Progenitor cell of endocrine pancreas (in vitro differentiated cells): ENCODE results near the gene FGD4. TPM values are rescaled to one million over a fixed set of nuclear protein-coding genes. Genes with fewer than 3 reads are reported as not detected.
A peak's percentile ranks its signal among the peaks of the same experiment; 100 is the strongest.

Source experiments
- DNase-seq: peaks from one replicate; pipeline ENCODE4 v3.0.0; 2021; ENCODE audit warnings: low spot score; ENCODE audit not compliant: unreplicated experiment
- H3K27ac Mint-ChIP-seq: 2 replicates; pipeline ENCODE4 v1.8.0; 2021; ENCODE audit warnings: mild to moderate bottlenecking, moderate library complexity, mixed read lengths
- H3K27me3 Mint-ChIP-seq: 2 replicates; pipeline ENCODE4 v1.8.0; 2021; ENCODE audit warnings: mixed read lengths
- H3K36me3 Mint-ChIP-seq: 2 replicates; pipeline ENCODE4 v1.8.0; 2022; ENCODE audit warnings: mixed read lengths; ENCODE audit not compliant: insufficient read depth
- H3K4me1 Mint-ChIP-seq: 2 replicates; pipeline ENCODE4 v1.8.0; 2021; ENCODE audit warnings: low read depth, mixed read lengths
- H3K4me3 Mint-ChIP-seq: 2 replicates; pipeline ENCODE4 v1.8.0; 2021; ENCODE audit warnings: low read depth, mild to moderate bottlenecking, moderate library complexity, mixed read lengths
- H3K9me3 Mint-ChIP-seq: 2 replicates; pipeline ENCODE4 v1.8.0; 2021; ENCODE audit warnings: low read depth, mixed read lengths
- total RNA-seq: library from RNA; stranded (reverse); gene quantifications from 2 replicates; pipeline ENCODE4 v1.2.1, GENCODE V29; 2021
- TF ChIP-seq, protein P1 (sequence below): fragments of 200-600 bp; sonication (generic); IDR thresholded peaks from one replicate; pipeline ENCODE4 v1.5.0; 2021; ENCODE audit warnings: antibody characterized with exemption, mild to moderate bottlenecking; ENCODE audit not compliant: unreplicated experiment

Gene FGD4
- total RNA-seq, 1 donor from 2014 or later, result 83.8 TPM

DNA sequence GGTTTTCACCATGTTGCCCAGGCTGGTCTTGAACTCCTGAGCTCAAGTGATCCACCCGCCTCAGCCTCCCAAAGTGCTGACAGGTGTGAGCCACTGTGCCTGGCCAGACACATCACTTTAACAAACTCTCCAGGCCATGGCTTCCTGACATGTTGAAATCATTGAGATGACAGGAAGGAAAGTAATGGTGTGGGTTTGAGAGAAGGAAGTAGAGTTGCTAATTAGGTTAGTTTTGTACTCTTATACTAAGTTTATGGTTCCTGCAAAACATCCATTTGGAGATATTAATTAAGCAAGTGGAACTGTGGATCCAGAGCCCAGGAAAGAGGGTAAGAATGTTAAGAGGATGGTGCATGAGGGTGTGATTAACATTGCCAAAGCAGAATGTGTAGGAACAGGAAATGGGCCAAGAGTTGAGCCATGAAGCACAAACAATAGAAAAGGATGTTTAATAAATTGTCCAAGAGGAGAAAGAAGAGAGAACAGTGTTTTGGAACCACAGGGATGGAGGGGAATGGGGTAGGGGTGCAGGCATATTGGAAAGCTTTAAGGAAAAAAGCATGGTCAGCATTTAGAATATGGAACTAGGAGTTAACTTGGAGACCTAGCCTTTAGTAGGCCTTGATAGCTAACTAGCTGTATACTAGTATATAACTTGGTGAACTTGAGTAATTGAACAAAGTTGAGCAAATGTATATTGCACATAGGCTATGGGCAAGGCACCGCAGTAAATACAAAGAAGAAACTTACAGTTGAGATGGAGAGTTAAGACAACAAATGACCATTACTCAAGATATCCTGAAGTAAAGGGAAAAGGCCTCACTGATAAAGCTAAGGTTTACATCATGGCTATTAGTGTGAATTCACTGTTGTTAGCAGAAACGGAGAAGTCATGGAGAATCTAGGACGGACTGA, 188.5 kb downstream of the FGD4 start:
- peak overlapping the region; percentile 1 for H3K27ac Mint-ChIP-seq
- peaks cover 27% of the 10 kb centered on the region for H3K36me3 Mint-ChIP-seq
- TF ChIP-seq, protein P1, sequence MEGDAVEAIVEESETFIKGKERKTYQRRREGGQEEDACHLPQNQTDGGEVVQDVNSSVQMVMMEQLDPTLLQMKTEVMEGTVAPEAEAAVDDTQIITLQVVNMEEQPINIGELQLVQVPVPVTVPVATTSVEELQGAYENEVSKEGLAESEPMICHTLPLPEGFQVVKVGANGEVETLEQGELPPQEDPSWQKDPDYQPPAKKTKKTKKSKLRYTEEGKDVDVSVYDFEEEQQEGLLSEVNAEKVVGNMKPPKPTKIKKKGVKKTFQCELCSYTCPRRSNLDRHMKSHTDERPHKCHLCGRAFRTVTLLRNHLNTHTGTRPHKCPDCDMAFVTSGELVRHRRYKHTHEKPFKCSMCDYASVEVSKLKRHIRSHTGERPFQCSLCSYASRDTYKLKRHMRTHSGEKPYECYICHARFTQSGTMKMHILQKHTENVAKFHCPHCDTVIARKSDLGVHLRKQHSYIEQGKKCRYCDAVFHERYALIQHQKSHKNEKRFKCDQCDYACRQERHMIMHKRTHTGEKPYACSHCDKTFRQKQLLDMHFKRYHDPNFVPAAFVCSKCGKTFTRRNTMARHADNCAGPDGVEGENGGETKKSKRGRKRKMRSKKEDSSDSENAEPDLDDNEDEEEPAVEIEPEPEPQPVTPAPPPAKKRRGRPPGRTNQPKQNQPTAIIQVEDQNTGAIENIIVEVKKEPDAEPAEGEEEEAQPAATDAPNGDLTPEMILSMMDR, result no peak
- no peak overlapping the region for H3K4me3 Mint-ChIP-seq
- no peak for DNase-seq
- no peaks in the 10 kb centered on the region for H3K9me3 Mint-ChIP-seq
- H3K27me3 Mint-ChIP-seq, result no peaks in the 10 kb centered on the region
- H3K4me1 Mint-ChIP-seq, result peaks cover 10% of the 10 kb centered on the region

DNA sequence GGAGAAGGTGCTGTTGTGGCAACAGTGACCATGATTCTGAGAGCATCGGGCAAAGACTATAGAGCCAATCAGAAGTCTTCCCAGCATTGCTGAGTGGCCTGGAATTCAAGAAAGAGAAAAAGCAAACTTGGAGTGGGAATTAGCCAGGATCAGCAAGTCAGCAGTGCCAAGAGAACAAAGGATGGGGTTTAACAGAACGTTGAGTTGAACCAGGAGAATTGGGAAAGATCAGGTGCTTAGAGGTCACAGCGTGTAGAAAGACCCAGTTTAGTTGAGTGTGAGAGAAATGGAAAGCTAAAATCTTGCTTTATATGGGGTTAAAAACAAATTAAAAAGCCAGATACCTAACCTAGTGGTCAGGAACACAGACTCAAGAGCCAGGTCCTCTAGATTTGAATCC, 189.2 kb downstream of the FGD4 start:
- no peak for DNase-seq
- peak overlapping the region; percentile 1 for H3K27ac Mint-ChIP-seq
- H3K4me1 Mint-ChIP-seq, result peaks cover 7% of the 10 kb centered on the region

DNA sequence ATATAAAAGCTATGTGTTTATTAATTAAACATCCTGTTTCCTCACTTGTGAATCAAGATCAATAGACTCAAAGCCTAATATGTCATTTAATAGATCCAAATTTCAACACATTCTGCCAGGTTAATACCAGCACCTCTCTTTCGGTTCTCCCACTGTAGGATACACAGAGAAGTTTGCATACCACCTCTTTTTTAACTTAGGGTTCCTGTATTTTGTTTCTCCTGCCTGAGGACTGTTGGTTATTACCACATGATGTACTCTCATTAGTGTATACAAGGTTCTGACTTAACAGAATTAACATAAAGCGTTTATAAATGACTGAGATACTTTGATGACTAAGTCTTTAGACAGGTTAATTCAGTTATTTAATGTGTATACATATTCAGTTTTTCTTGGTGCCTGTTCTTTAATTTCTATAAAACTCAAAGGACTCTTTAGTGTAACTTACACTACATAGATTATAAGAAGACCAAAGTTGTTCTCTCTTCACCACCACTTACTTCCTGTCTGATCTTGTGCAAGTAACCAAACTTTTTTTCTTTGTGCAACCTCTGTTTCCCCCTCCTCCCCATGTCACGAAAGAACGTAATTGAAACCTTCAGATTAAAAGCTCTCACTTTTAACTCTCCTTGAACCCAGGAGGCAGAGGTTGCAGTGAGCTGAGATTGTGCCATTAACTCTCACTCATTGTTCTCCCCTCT, 190.0 kb downstream of the FGD4 start:
- no peak overlapping the region for H3K4me3 Mint-ChIP-seq
- TF ChIP-seq, protein P1, result no peak
- no peak for DNase-seq

More for the DNA sequence above, 189.2 kb downstream of the FGD4 start:
- no peak overlapping the region for H3K4me3 Mint-ChIP-seq
- peaks cover 28% of the 10 kb centered on the region for H3K36me3 Mint-ChIP-seq
- TF ChIP-seq, protein P1, result no peak
- no peaks in the 10 kb centered on the region for H3K9me3 Mint-ChIP-seq
- H3K27me3 Mint-ChIP-seq, result no peaks in the 10 kb centered on the region

DNA sequence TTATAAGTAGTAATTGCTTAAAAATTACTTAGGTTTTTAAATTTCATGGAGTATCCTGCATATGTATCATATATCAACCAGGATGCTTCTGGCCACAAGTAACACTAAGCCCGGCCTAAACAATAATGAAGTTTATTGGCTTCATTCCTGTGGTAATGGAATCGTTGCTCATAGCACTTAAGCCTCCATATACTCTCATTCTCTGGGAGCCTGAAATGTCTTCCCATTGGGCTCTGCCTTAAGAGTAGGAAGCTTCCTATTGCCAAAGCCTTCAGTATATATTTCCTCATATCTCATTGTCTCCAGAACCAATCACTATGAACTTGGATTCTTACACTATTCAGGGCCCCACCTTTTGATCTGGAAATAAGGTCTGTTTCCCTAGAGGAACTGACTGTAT, 195.9 kb downstream of the FGD4 start:
- H3K36me3 Mint-ChIP-seq, result peaks cover 25% of the 10 kb centered on the region
- H3K27ac Mint-ChIP-seq, result no peak overlapping the region
- H3K27me3 Mint-ChIP-seq, result no peaks in the 10 kb centered on the region
- no peak overlapping the region for H3K4me3 Mint-ChIP-seq
- H3K4me1 Mint-ChIP-seq, result no peaks in the 10 kb centered on the region
- TF ChIP-seq, protein P1, result no peak
- no peaks in the 10 kb centered on the region for H3K9me3 Mint-ChIP-seq
- no peak for DNase-seq

More for the DNA sequence above, 190.0 kb downstream of the FGD4 start:
- peak overlapping the region; percentile 37 for H3K27ac Mint-ChIP-seq
- no peaks in the 10 kb centered on the region for H3K9me3 Mint-ChIP-seq
- peaks cover 2% of the 10 kb centered on the region for H3K4me1 Mint-ChIP-seq
- H3K36me3 Mint-ChIP-seq, result peaks cover 32% of the 10 kb centered on the region
- H3K27me3 Mint-ChIP-seq, result no peaks in the 10 kb centered on the region

DNA sequence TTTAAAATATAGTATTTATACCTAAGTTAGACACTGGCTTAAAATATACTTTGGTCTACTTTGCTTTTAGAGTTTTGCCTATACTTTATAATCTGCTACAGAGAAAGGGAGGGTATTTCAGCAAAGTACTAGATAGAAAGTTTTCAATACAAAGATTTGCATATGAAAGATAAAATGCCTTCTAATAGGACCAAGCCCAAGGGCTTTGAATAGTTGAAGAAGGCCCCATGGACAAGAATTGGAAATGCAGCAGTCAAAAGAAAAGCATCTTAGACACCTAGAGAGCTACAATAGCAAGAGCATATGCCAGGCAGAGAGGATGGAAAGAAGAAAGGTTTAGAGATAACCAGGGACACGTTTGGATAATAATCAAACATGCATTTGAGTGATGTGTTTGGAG, 196.7 kb downstream of the FGD4 start:
- TF ChIP-seq, protein P1, result no peak
- peak overlapping the region; percentile 6 for H3K27ac Mint-ChIP-seq
- H3K27me3 Mint-ChIP-seq, result no peaks in the 10 kb centered on the region
- no peak overlapping the region for H3K4me3 Mint-ChIP-seq
- no peaks in the 10 kb centered on the region for H3K4me1 Mint-ChIP-seq
- H3K36me3 Mint-ChIP-seq, result peaks cover 24% of the 10 kb centered on the region
- DNase-seq, result no peak
- no peaks in the 10 kb centered on the region for H3K9me3 Mint-ChIP-seq
